Body of pancreas (tissue), 4 donors: ENCODE data around the gene PDGFA. TPM values are rescaled to one million over a fixed set of nuclear protein-coding genes. Genes with fewer than 3 reads are reported as not detected.

Source experiments
- ATAC-seq: fragments of 150-250 bp; one replicate; pipeline ENCODE4 v1.9.1; 2016
- DNase-seq, 4 donors: peaks; one replicate each; pipeline ENCODE4 v3.0.0-alpha.2; 2019
- H3K27ac ChIP-seq, 4 donors: fragments of 200-600 bp; sonication (generic); 1 replicate in 3 of 4; 2 replicates in 1 of 4; pipeline versions ENCODE4 v1.5.1 to v1.6.1; 2016 to 2019; ENCODE audit warnings: mild to moderate bottlenecking in 1 of 4, mixed read lengths in 1 of 4, moderate library complexity in 1 of 4
- H3K27me3 ChIP-seq, 2 donors: fragments of 200-600 bp; sonication (generic); one replicate each; pipeline ENCODE4 v1.6.0; 2016; ENCODE audit warnings: mild to moderate bottlenecking in 1 of 2
- H3K36me3 ChIP-seq, 2 donors: fragments of 200-600 bp; sonication (generic); replicated peaks in 1 of 2; 2 replicates each; pipeline ENCODE4 v1.5.1; 2016; ENCODE audit warnings: low read depth in 2 of 2; ENCODE audit not compliant: insufficient read depth in 1 of 2
- H3K4me1 ChIP-seq: fragments of 200-600 bp; sonication (generic); one replicate; pipeline ENCODE4 v1.6.0; 2016
- H3K4me3 ChIP-seq, 2 donors: fragments of 200-600 bp; sonication (generic); 1 replicate in 1 of 2; 2 replicates in 1 of 2; pipeline ENCODE4 v1.5.1; 2016 to 2019
- H3K9me3 ChIP-seq, 3 donors: fragments of 200-600 bp; sonication (generic); 1 replicate in 2 of 3; 2 replicates in 1 of 3; pipeline ENCODE4 v1.5.1; 2016
- POLR2A ChIP-seq, 3 donors: fragments of 450-650 bp; IDR thresholded peaks; one replicate each; pipeline ENCODE4 v1.6.1; 2016; ENCODE audit warnings: antibody characterized with exemption in 3 of 3, mild to moderate bottlenecking in 2 of 3
- WGBS, 2 donors: methylation state at CpG; one replicate each; pipeline ENCODE4 v1.1.5; 2017; 5-methylcytosine and 5-hydroxymethylcytosine counted together
- intact Hi-C: fragments of 100-400 bp; cut with DNase I; formaldehyde crosslinking; loops from one replicate; pipeline ENCODE4 v1.15.1; 2023
- total RNA-seq, 2 donors: library from RNA; depleted of rRNA; stranded (reverse); fragments of >200 nt; gene quantifications; one replicate each; pipeline ENCODE4 v1.1.0, GENCODE V29; 2016
- TF ChIP-seq, protein P1 (sequence below), 7 experiments: fragments of 450-650 bp in 4 of 7; fragments of 200-600 bp in 3 of 7; sonication (generic) in 3 of 7; IDR thresholded peaks; one replicate each; pipeline ENCODE4 v1.5.1; 2016 to 2019; ENCODE audit warnings: antibody characterized with exemption in 7 of 7

The PDGFA gene
- total RNA-seq, 2 donors from 2014 or later, result 58.6 to 59.3 TPM

DNA sequence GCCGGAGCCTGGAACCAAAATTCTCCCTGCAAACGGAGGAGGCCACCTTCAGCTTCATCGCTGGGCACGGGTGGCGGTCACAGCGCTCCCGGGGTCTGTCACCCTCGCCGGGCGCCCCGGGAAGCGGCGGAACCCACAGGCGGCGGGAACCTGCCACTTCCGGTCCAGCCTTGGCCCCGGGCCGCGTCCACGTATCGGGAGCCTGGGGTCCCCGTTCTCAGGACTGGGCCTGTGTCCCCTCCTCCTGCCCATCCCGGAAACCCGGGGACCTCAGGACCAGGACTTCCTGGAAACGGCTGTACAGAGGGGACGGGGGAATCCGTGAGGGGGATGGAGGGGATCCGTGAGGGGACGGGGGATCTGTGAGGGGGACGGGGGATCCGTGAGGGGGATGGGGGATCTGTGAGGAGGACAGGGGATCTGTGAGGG lies 25.4 kb downstream of the PDGFA start:
- H3K4me1 ChIP-seq, result peaks cover 15% of the 10 kb centered on the region
- H3K27me3 ChIP-seq, result no peaks in the 10 kb centered on the region
- 82 to 90% methylated on average over 19 to 22 of the region's 31 CpGs for WGBS, 2 donors
- H3K4me3 ChIP-seq, result no peak overlapping the region
- no peak for TF ChIP-seq POLR2A (IDR thresholded peaks at IDR 0.05)
- TF ChIP-seq, protein P1, sequence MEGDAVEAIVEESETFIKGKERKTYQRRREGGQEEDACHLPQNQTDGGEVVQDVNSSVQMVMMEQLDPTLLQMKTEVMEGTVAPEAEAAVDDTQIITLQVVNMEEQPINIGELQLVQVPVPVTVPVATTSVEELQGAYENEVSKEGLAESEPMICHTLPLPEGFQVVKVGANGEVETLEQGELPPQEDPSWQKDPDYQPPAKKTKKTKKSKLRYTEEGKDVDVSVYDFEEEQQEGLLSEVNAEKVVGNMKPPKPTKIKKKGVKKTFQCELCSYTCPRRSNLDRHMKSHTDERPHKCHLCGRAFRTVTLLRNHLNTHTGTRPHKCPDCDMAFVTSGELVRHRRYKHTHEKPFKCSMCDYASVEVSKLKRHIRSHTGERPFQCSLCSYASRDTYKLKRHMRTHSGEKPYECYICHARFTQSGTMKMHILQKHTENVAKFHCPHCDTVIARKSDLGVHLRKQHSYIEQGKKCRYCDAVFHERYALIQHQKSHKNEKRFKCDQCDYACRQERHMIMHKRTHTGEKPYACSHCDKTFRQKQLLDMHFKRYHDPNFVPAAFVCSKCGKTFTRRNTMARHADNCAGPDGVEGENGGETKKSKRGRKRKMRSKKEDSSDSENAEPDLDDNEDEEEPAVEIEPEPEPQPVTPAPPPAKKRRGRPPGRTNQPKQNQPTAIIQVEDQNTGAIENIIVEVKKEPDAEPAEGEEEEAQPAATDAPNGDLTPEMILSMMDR (IDR thresholded peaks at IDR 0.05), result no peak
- intact Hi-C loops, result loop anchor here (10.0 kb wide), 1 partner anchor 159 kb away; no protein-coding TSS in a partner anchor
- peaks cover 0 to 6% of the 10 kb centered on the region in 2 donors for H3K36me3 ChIP-seq
- no peak overlapping the region for H3K27ac ChIP-seq
- H3K9me3 ChIP-seq, result no peaks in the 10 kb centered on the region
- ATAC-seq, result no peak
- DNase-seq, result peak in 3 of 4 donors; percentile 6 to 13 (median 12)

DNA sequence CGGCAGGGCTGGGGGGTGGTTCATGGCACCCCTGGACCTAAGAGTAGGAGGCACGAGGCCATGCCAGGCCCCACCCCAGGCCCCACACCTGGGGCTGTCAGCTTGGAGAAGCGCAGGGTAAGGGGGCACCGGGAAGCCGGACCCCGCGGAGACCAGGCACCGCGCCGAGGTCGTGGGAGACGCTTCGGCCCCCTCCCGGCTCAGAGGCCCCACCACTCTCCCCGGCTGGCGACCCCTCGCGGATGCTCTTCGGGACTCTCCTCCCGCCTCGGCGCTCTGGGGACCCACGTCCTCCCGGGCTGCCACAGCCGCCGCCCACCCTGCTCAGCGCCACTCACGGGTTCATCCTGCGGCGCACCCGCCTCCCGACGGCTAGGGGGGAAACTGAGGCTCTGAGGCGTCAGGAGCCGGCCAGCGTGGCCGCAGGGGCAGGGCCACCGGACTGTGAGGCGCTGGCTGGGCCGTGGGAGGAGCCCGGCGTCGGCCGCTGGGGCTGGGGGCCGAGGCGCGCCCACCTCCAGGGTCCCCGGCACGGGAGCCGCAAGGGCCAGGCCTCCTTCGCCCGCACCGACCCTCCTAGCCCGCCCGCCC lies 25.9 kb downstream of the PDGFA start:
- Histone ChIP-seq H3K27ac (no peak overlapping the region), H3K9me3 (no peaks in the 10 kb centered on the region), H3K27me3 (no peaks in the 10 kb centered on the region), H3K36me3 (peaks cover 0 to 4% of the 10 kb centered on the region in 2 donors), H3K4me3 (no peak overlapping the region), H3K4me1 (peaks cover 10% of the 10 kb centered on the region)
- TF ChIP-seq POLR2A (IDR thresholded peaks at IDR 0.05), result no peak
- TF ChIP-seq, protein P1 (IDR thresholded peaks at IDR 0.05), result no peak
- intact Hi-C loops, result loop anchor here (10.0 kb wide), 1 partner anchor 159 kb away; no protein-coding TSS in a partner anchor
- ATAC-seq (no peak), DNase-seq (peak in 2 of 4 donors; percentile 8 to 11)
- WGBS, 2 donors, result 92 to 94% methylated on average over 30 to 39 of the region's 55 CpGs

DNA sequence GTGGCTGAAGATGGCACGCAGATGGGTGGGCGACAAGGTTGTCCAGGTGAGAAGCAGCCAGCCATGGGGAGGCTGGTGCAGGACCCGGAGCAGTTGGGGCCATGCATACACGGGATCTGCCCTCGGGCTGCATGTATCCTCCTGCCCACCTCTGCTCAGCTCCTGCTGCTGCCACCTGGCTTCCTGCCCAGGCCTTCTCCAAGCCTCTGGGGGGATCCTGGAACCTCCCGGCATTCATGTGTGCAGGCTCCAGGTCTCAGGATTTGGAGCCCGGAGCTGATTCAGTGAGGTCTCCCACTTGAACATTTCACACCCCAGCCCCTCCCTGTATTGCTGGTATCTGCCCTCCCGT lies 27.0 kb downstream of the PDGFA start:
- H3K4me1 ChIP-seq, result peaks cover 8% of the 10 kb centered on the region
- H3K27ac ChIP-seq, result no peak overlapping the region
- DNase-seq (peak in 2 of 4 donors; percentile 24 to 29), ATAC-seq (no peak)
- WGBS, 2 donors, result 54 to 82% methylated on average over 5 to 7 of the region's 8 CpGs
- intact Hi-C loops, result loop anchor here (10.0 kb wide), 1 partner anchor 158 kb away; no protein-coding TSS in a partner anchor
- TF ChIP-seq, protein P1 (IDR thresholded peaks at IDR 0.05), result no peak
- no peak for TF ChIP-seq POLR2A (IDR thresholded peaks at IDR 0.05)
- peaks cover 0 to 2% of the 10 kb centered on the region in 2 donors for H3K36me3 ChIP-seq
- no peak overlapping the region for H3K4me3 ChIP-seq
- H3K9me3 ChIP-seq, result no peaks in the 10 kb centered on the region
- no peaks in the 10 kb centered on the region for H3K27me3 ChIP-seq

DNA sequence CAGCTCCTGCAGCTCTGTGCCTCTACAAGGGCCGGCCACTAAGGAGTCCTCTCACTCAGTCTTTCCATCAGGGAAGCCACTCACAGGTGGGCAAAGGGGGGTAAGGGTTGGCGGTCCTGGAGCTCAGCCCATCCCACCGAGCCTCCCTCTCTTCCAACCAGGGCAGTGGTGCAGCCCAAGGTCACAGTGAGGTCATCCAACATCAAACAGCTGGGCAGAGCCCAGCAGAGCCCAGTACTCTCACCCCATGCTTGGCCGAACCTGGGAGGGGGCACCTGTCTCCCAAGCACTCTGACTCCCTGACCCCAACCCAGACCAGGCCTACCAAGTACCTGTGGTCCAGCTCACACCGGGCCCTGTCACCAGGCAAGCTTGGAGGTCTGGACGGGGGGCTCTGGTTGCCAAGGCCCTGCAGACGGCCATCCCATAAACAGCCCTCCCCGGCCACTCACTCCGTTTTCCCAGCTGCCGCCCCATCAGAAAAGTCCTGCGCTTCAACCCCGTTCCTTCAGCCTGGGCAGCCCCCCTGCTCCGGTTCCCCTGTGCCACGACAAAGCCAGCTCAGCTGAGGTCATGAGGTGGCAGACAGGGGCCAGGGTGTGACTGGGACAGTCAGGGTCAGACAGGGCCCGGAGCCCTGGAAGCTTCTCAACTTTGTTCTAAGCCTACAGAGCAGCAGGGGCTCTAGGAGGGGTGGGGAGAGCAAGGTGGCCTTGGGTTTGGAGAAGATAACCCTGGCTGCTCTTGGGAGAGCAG lies 27.5 kb downstream of the PDGFA start:
- H3K4me3 ChIP-seq, result no peak overlapping the region
- intact Hi-C loops, result loop anchor here (10.0 kb wide), 1 partner anchor 157 kb away; no protein-coding TSS in a partner anchor
- H3K27ac ChIP-seq, result no peak overlapping the region
- H3K36me3 ChIP-seq, result no peaks in the 10 kb centered on the region
- WGBS, 2 donors, result 33 to 90% methylated on average over 1 to 15 of the region's 15 CpGs
- peak in 2 of 4 donors; percentile 4 to 11 for DNase-seq
- TF ChIP-seq, protein P1 (IDR thresholded peaks at IDR 0.05), result no peak
- no peak for TF ChIP-seq POLR2A (IDR thresholded peaks at IDR 0.05)
- H3K9me3 ChIP-seq, result no peaks in the 10 kb centered on the region
- H3K4me1 ChIP-seq, result peaks cover 8% of the 10 kb centered on the region
- H3K27me3 ChIP-seq, result no peaks in the 10 kb centered on the region
- ATAC-seq, result peak; percentile 10
